Panc1 (cell line): ENCODE results near the gene ZBTB12. TPM values are rescaled to one million over a fixed set of nuclear protein-coding genes. Genes with fewer than 3 reads are reported as not detected.

Experiments
- ATAC-seq: fragments of 200-7000 bp; cut with Tn5 transposase; 2 replicates; pipeline ENCODE4 v1.9.1; 2020; ENCODE audit warnings: mild to moderate bottlenecking, moderate library complexity
- BruUV-seq: library from RNA; stranded (reverse); fragments of 400-500 nt; replicated peaks from 2 replicates; lab custom pipeline; 2021; lab: Mats Ljungman, UMichigan
- CTCF ChIA-PET: fragments of 300-600 bp; sonication (Branson Sonifier 250); formaldehyde crosslinking; loops from one replicate; lab custom pipeline; 2022; ENCODE audit warnings: antibody characterized with exemption; lab: Charles Lee
- POLR2A ChIA-PET: fragments of 300-600 bp; sonication (Branson Sonifier 250); formaldehyde crosslinking; loops from one replicate; lab custom pipeline; 2022; ENCODE audit warnings: antibody characterized with exemption; lab: Charles Lee
- DNase-seq: peaks from one replicate; pipeline ENCODE4 v3.0.0-alpha.2; 2010; ENCODE audit warnings: low read depth, low spot score
- H3K27ac ChIP-seq: 2 replicates; pipeline ENCODE4 v1.5.1; 2011; ENCODE audit warnings: mild to moderate bottlenecking, low read length, inconsistent platforms
- H3K27me3 ChIP-seq: fragments of 200-500 bp; sonication (Bioruptor generic); 2 replicates; pipeline ENCODE4 v1.6.0; 2014; ENCODE audit warnings: low read length, inconsistent platforms; ENCODE audit not compliant: control insufficient read depth, insufficient read depth
- H3K36me3 ChIP-seq: fragments of 200-500 bp; sonication (Bioruptor generic); 2 replicates; pipeline ENCODE4 v1.5.1; 2014; ENCODE audit warnings: inconsistent platforms, mild to moderate bottlenecking, low read length, moderate library complexity; ENCODE audit not compliant: control insufficient read depth, insufficient read depth
- H3K4me1 ChIP-seq: 2 replicates; pipeline ENCODE4 v1.5.1; 2011; ENCODE audit warnings: inconsistent platforms, mild to moderate bottlenecking, low read length, moderate library complexity; ENCODE audit not compliant: control insufficient read depth, insufficient read depth
- H3K4me3 ChIP-seq, 2 experiments: 2 replicates each; pipeline ENCODE4 v1.5.1; 2011 to 2012; ENCODE audit warnings: low read depth in 2 of 2, low read length in 2 of 2, mild to moderate bottlenecking in 2 of 2, inconsistent platforms in 1 of 2, moderate library complexity in 1 of 2
- H3K9me3 ChIP-seq: fragments of 200-500 bp; sonication (Bioruptor generic); 2 replicates; pipeline ENCODE4 v1.5.1; 2014; ENCODE audit warnings: low read depth, mild to moderate bottlenecking, inconsistent platforms, low read length, moderate library complexity; ENCODE audit not compliant: control insufficient read depth, insufficient read depth
- CTCF ChIP-seq: fragments of 450-650 bp; IDR thresholded peaks from 2 replicates; pipeline ENCODE4 v1.5.1; 2017; ENCODE audit warnings: mild to moderate bottlenecking
- POLR2AphosphoS5 ChIP-seq: IDR thresholded peaks from 2 replicates; pipeline ENCODE4 v1.6.1; 2012; ENCODE audit warnings: mild to moderate bottlenecking, low read depth, low read length, moderate library complexity
- REST ChIP-seq, 2 experiments: IDR thresholded peaks; 2 replicates each; pipeline ENCODE4 v1.6.1; 2011 to 2012; ENCODE audit warnings: low read depth in 2 of 2, control low read depth in 1 of 2, low read length in 1 of 2, mild to moderate bottlenecking in 1 of 2, moderate library complexity in 1 of 2; ENCODE audit not compliant: insufficient read depth in 1 of 2
- SIN3A ChIP-seq: IDR thresholded peaks from 2 replicates; pipeline ENCODE4 v1.6.1; 2012; ENCODE audit warnings: low read depth, mild to moderate bottlenecking, low read length, moderate library complexity, borderline replicate concordance; ENCODE audit not compliant: insufficient read depth
- TCF7L2 ChIP-seq: IDR thresholded peaks from 2 replicates; pipeline ENCODE4 v1.6.1; 2011; ENCODE audit warnings: mild to moderate bottlenecking, low read depth, low read length, inconsistent platforms
- in situ Hi-C: cut with HindIII; loops from 2 replicates; pipeline ENCODE4 v1.10.0; 2016; ENCODE audit warnings: low sequenced_read_pairs, low pct_unique_long_range_greater_than_20kb
- intact Hi-C: fragments of 100-400 bp; cut with micrococcal nuclease; formaldehyde crosslinking; loops from one replicate; pipeline ENCODE4 v1.10.0; 2022; ENCODE audit not compliant: unreplicated experiment
- total RNA-seq: library from RNA; stranded (reverse); gene quantifications from one replicate; pipeline ENCODE4 v1.2.1, GENCODE V29; 2021; ENCODE audit not compliant: unreplicated experiment

The ZBTB12 gene
- total RNA-seq, 1 experiment from 2014 or later, result 9.4 TPM

GRCh38 chr6:31889331-31889972, 12.4 kb downstream of the ZBTB12 start:
- no peak overlapping the region for H3K27ac ChIP-seq
- H3K36me3 ChIP-seq, result no peaks in the 10 kb centered on the region; the same call in none of the 2 replicates
- H3K4me1 ChIP-seq, result no peaks in the 10 kb centered on the region
- no TSS peak for BruUV-seq
- no peaks in the 10 kb centered on the region for H3K9me3 ChIP-seq
- CTCF ChIA-PET, result interaction anchor here (0.7 kb wide), 2 partner anchors 9 to 33 kb away, joined by 3 to 4 read pairs; no protein-coding TSS in a partner anchor
- DNase-seq (no peak), ATAC-seq (0 out of 2 replicates have a peak, but pooled peaks have one; percentile 19)
- in situ Hi-C loops (no loop called here), intact Hi-C loops (no loop called here)
- no peaks in the 10 kb centered on the region for H3K27me3 ChIP-seq
- POLR2A ChIA-PET, result no interaction called here
- no peak overlapping the region for H3K4me3 ChIP-seq
- TF ChIP-seq CTCF, result no peak
- TF ChIP-seq SIN3A, result no peak
- TF ChIP-seq TCF7L2, result no peak
- TF ChIP-seq REST (IDR thresholded peaks at IDR 0.05; ENCODE audit: insufficient read depth in 1 of 2, low read depth in 2 of 2, low read length in 1 of 2), result no peak
- no peak for TF ChIP-seq POLR2AphosphoS5

GRCh38 chr6:31888276-31889258, 13.3 kb downstream of the ZBTB12 start:
- no TSS peak for BruUV-seq
- ATAC-seq (peak; percentile 49; the same call in 1 of the 2 replicates), DNase-seq (no peak)
- intact Hi-C loops (no loop called here), in situ Hi-C loops (no loop called here)
- no peak for TF ChIP-seq REST (IDR thresholded peaks at IDR 0.05; ENCODE audit: insufficient read depth in 1 of 2, low read depth in 2 of 2, low read length in 1 of 2)
- TF ChIP-seq CTCF, result peak; percentile 95
- TF ChIP-seq TCF7L2, result no peak
- no peak for TF ChIP-seq SIN3A
- no peak overlapping the region for H3K4me3 ChIP-seq
- no peak overlapping the region for H3K27ac ChIP-seq
- no peaks in the 10 kb centered on the region; the same call in none of the 2 replicates for H3K36me3 ChIP-seq
- no peaks in the 10 kb centered on the region for H3K4me1 ChIP-seq
- no peaks in the 10 kb centered on the region for H3K27me3 ChIP-seq
- H3K9me3 ChIP-seq, result no peaks in the 10 kb centered on the region
- POLR2A ChIA-PET, result no interaction called here
- CTCF ChIA-PET, result interaction anchor here (0.7 kb wide), 1 partner anchor 10 kb away, joined by 3 read pairs; no protein-coding TSS in a partner anchor
